HG03108 (cell line): Measurements from ENCODE around the gene MAGOH.

Experiments used
- ATAC-seq: cut with Tn5 transposase; IDR thresholded peaks from one replicate; pipeline ENCODE4 v1.9.1; 2021; ENCODE audit warnings: moderate library complexity; ENCODE audit not compliant: unreplicated experiment

Gene MAGOH

DNA sequence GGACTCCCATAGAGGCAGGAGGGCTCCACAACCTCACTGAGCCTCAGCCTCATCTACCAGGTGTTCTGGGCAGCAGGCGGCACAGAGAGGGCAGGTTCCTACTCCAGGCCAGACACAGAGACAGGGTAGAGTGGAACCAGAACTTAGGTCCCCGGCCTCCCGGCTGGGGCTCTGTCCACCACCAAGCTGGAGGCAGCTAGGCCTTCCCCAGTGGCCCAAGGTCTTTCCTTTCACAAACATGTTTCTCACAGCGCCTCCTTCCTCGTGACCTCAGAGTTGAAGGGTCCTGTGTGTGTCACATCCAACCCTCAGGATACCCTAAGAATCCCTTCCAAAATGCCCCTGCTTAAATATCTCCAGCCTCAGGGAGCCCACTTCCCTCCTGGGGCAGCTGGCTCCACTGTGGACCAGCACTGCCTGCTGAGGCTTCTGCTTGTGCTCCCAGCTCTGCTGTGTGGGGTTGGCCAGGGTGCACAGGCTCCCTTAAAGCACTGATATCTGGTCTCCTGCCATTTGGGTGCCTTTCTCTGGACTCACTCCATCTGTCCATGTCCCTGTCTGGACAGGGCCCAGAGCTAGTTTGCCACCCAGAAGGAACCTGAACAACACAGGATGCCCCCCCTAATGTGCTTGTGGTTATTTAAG lies 33.2 kb upstream of the MAGOH start:
- no peak for ATAC-seq

DNA sequence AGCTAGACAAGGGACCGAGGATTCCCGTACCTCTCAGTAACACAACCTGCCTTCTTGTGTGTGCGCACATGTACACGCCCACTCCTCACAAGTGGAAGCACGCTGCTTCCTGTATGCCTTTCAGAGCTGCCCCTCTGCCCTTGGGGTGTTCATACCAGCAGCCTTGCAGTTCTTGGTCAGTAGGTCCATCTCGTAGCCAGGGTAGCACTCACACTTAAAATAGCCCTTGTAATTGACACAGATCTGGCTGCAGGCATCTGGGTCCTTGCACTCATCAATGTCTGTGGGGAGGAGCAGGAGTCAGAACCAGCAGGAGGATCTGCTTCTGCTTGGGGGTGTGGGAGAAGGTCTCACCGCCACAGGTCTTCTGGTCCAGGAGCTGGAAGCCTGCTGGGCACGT lies 32.6 kb upstream of the MAGOH start:
- ATAC-seq = no peak

DNA sequence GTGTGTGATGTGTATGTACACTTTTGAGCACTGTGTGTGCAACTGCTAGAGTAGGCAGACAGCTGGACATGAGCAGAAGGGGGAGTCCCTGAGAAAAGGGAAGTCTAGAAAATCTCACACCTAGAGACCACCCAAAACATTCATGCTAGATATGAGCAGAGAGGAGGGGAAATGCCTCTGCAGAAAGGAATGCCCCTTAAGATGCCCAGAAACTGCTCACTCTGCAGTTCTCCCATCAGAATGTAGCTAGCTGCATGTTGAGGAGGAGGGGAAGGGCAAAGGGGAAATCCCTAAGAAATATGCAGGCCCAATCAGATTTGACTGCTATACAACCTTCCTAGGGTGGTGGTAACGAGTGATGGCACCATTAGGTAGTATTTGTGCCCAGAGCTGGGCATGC lies 31.8 kb upstream of the MAGOH start:
- ATAC-seq = no peak

DNA sequence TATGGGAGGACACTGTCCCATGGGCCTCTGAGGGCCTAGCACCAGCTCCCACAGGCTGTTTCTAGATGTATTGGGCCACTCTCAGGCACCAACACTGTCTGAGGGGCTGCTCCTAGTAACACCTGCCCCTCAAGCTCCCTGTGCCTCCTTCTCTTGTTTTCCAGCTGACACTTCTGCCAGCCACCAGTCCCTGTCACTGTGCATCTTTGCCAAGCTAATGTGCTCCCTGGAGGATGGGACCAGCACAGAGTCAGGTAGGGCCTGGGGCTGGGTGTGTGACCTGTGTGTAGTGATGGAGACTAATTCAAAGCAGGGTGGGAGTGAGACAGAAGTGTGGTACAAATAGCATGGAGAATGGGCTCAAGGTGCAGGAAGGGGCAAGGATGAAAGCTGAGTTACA lies 29.4 kb upstream of the MAGOH start:
- ATAC-seq = no peak

DNA sequence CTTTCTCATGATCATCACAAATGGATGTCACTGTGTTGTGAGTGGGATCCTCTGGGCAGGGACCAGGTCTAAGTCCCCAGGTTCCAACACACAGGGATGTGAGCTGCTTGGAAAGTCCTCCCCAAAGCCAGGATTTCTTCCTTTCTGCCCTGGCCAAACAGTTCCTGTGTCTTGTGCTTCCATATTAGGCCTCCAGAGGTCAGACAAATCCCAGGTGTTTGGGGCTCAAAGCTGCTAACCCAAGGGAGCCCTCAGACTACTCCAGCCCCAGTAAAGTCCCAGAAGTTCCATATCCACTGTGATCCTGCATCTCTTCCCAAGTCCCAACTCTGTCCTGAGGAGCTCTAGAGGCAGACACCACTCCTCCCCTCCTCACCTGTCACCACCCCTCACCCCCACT lies 27.7 kb upstream of the MAGOH start:
- no peak for ATAC-seq

DNA sequence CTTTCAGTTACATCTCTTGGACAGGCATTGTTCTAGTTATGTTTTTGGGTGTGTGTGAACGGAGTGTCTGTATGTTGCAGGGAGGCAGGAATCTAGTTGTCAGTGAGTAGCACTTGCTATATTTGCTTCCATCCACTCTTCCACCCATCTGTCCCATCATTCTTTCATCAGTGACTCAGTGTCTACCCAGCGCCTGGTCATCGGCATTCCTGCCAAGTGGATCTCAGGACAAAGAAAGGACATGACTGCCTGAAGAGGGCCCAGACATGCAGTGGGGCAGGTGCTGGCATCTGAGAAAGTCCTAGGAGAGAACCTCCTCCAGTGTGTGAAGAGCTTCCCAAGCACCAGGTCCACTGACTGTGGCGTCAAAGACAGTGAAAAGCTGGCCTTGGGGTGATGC lies 27.3 kb upstream of the MAGOH start:
- no peak for ATAC-seq

DNA sequence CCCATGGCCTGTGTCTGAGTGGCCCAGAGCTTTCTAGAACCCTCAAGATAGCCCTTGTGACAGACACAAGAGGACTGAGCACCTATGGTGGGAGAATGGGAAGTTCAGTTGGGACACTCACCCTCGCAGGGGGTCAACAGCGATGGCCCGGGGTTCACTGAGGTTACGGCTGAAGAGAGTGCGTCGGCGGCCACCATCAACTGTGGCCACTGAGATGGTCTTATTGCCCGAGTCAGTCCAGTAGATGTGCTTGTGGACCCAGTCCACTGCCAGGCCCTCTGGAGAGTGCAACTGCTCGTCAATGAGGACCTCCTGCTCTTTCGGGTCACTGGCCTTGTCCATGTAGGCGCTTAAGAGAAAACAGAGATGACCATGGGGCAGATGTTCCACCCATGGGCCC lies 25.7 kb upstream of the MAGOH start:
- no peak for ATAC-seq

DNA sequence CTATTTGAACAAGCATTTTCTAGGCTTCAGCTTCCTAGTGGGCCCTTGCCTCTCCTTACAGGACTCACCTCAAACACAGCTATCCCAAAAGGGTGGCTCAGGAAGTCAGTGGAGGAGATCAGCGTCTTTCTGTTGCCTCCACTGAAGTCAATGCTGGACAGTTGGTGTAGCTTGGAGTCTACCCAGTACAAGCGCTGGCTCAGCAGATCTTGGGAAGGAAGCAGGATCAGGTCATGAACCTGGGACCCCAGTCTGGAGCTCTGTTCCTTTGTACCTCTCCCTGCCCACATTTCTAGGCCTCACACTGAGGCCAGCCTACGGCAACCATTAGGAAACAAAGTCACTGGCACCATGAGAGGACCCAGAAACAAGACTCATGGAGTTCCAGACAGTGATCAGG lies 23.7 kb upstream of the MAGOH start:
- ATAC-seq = no peak

DNA sequence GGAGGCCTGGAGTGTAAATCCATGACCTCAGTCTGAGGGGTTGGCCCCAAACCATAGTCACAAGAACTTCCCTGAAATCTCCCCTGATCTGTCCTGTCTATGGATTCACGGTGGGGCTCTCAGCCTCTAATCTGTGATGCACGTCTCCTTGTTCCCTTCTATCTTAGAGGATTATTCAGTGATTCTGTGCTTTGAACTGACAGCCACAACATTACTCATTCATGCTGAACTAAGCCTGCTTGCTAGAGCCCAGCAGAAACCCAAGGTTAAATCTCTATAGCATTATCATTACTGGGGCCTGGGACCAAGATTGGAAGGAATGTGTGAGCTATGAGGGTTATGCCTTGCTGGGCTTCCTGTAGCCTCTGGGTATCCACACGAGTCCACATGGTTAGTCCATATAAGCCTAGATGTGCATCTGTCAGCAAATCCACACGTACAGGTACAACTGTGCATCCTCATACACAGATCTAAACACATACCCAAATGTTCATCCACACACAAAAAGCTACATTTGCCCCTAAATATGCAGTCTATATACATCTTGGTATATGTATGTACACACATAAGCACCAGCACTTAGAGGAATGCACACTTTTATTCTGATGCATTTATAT lies 22.4 kb upstream of the MAGOH start:
- ATAC-seq = no peak

DNA sequence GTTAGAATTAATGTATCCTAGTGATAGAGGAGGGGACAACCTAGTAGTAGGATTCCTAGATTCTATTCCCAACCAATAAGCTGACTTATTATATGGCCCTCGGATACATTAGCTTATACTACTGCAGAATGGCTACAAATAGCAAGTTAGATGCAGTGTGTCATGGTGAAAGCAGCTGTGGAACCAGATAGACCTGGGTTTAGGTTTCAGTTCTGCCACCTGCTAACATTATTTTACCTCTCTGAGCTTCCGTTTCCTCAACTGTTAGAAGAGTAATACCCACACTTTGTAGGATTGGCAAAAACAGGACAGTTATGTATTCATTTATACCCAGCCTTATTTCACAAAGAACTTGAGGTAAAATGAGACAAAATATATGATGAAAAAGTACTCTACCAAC lies 21.6 kb upstream of the MAGOH start:
- ATAC-seq = peak; percentile 65

DNA sequence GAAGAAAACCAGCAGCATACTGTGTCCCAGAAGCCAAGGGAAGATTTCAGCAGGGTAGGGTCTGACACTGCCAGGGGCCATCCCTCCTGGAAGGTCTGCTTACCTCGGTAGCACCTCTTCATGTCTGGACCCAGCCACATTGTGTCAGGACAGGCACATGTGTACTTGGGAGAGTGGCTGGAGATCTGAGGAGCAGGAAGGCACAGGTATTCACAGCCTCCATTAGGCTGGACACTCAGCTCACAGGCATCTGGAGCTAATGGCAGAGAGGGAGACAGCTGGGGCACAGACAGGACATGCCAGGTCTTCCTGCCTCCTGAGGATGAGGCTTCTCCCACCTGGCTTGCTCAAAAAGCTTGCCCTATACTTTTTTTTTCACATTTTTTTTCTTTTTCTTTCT lies 19.9 kb upstream of the MAGOH start:
- ATAC-seq = no peak

DNA sequence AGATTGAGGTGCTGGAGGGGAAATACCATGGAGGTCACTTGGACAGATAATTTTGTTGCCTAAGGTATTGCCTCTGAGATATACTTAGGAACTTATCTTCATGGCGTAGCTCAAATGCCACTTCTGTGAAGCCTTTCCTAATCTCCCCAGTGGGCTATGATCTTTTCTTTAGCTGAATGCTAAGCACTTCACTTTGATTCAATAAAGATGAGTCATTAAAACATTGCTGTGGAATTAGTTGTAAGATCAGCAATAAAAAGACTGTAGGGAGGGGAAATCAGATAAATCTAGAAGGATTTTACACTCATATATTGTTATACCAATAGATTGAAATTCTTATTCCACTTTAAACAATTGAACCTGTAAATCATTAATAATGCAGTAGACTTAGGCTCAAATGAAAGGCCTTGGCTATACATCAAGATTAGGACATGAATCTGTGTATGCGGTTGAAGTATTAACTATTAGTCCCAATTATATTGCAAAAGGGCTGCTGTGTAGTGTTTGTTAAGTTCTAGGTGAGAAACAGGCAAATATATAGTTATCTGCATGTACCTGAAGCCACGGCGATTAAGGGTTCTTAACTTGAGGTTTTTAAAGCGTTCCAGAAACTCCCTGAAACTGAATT lies 19.2 kb upstream of the MAGOH start:
- ATAC-seq = no peak

DNA sequence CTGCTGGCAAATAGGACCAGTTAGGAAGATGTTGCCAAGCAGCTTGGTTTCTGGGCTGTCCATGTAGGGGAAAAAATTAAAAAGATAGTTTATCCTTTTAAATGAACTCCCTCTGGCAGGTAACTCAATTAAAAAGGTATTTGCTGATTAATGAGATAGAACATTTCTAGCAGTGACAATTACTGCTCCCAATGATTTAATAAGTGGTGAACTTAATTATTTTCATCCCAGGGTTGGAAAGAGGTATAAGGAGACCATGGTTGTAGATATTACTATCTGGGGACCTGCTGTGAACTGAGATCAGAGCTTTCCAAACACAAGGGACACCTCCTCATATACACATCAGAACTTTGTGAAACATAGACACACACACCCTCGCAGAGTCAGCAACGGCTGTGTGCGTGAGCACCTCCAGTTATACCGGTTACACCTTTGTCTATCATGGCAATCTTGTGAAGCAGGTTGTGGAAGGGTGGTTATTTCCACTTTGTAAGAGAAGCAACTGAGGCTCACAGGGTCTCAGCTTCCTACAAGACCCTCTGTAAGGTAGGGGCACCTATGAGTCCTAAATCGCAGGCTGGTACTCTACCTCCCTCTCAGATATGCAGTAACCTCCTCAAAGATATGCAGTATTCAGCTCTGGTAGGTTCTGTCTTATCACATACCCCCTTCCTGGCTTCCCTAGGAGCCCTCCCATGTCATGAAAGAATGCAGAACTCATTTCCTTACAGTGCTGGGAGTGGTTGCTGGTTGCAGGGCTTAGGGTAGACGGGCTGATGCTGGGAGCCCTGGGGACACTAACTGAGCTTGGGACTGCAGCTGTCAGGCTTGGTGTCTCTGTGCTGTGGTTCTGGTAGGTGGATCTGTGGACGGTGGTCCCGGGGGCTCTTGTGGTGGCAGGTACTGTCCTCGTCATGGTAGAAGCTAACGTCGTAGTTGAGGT lies 18.5 kb upstream of the MAGOH start:
- no peak for ATAC-seq

DNA sequence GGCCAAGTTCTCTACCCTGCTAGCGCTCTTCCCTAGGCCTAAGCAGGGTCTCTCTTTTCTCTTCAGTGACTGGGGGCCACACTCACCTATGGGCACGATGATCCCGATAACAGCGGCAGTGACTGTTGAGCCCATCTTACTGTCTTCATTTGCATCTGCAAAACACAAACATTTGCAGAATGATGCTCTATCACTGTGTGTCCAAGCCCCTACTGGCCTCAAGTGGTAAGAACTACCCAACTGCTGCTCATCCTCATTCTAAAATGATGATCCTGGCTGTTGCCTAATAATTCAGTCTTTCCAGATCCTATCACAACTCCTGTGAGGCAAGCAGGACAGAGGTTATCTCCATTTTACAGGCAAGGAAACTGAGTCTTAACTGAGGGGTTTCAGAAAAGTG lies 16.7 kb upstream of the MAGOH start:
- ATAC-seq = no peak

DNA sequence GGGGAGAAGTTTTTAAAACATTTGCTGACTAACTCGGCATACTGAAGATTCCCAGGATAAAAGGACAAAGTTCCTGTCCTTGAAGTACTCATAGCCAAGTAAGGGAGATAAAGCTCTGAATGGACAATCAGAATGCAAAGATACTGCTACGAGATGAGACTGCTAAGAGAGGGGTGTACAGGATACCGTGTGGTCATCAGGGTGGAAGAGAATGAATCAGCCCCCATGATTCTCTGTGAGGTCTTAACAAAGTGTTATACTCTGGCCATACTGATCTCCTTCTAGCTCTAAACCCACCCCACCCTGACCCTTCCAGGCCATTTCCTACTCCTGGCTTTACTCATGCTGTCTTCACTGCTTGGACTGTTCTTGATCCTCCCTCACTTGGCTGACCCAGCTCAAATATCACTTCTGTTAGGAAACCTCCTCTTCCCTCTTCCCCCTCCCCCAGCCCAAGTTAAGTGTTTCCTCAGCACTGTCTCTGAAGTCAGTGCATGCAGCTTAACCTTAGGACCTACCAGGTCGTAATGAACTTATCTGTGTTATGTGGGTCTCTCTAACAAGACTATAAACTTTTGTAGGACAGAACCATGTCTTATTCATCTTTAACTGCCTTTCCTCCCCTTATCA lies 15.8 kb upstream of the MAGOH start:
- no peak for ATAC-seq

DNA sequence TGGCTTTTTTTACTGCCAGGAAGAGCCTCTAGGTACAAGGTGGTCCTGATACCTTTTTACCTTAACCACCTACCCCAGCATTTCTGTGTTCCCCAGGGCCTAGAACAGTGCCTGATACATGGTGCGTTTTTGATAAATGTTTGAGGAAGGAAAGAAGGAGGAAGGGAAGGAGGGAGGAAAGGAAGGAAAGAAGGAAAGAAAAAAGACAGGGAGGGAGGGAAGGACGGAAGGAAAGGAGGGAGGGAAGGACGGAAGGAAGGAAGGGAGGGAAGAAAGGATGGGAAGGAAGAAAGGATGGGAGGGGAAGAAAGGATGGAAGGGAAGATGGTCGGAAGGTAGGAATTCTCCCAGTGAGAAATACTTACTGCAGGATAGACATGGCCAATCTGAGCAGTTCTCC lies 12.0 kb upstream of the MAGOH start:
- ATAC-seq = no peak

DNA sequence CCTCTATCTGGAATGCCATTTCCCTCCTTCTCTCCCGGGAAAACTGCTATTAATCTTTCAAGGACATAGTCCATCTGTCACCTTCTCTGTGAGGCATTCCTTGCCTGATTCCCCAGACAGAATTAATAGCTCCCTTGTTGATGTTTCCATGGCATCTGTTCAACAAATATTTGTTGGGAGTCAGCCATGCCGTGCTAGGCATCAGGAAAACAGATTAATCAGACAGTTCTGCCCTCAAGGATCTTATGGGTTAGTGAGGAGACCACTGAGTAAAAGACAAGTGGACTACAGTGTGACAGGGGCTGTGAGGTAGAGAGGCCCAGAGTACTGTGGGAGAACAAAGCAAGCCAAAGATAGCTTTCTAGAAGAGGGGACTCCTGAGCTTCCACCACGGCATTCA lies 11.4 kb upstream of the MAGOH start:
- no peak for ATAC-seq

DNA sequence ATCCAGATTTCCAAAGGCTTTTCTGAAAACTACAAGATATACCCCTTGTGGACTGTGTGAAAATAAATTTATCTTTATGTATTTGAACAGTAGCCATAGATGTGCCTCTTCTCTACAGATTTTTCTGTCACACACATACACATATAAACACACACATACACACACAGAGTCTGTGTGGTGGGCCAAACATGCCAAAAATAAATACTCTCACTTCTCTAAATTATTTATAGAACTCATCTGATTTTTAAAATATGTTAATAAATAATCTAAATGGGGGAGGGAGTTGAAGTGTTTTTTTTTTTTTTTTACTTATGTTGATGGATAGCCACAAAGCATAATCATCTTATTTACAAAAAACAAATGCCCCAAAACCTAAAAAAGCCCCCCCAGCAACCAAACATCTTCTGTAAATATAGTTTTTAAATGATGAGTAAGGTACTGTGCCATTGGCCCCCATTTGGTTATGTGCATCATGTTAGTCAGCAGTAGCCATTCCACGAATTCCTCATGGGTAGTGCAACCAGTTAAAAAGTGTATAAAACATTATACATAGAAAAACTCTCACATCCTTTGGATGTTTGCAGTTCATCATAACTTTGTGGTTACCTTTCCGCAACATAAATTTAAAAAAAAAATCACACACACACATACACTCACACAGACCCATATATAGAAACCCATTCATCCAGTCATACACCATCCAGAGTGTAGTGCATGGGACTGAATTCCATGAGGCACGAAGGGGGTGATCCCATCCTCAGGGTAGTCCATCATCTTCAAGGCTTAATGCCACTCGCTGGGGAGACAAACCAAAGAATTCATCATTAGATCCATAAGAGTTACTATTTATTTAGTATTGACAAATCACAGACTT lies 8.2 kb upstream of the MAGOH start:
- ATAC-seq = no peak

DNA sequence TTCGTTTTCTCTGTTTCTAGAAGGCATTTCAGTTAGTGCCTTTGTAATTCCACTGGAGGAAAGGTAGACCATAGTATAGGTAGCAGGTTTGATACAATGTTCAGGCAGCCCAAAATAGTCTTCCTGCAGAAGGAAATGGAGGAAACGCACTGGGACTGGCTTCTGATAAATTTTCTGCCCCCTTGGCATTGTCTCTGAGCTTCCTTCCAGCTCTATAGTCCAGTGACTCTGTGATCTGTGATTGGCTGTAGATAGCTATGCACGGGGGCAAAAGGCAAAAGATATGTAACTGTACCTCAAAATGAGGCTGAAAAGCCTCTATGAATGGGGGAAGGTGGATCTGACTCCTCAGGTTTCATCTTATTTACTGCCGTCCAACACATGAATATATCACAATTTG lies 5.8 kb upstream of the MAGOH start:
- no peak for ATAC-seq

DNA sequence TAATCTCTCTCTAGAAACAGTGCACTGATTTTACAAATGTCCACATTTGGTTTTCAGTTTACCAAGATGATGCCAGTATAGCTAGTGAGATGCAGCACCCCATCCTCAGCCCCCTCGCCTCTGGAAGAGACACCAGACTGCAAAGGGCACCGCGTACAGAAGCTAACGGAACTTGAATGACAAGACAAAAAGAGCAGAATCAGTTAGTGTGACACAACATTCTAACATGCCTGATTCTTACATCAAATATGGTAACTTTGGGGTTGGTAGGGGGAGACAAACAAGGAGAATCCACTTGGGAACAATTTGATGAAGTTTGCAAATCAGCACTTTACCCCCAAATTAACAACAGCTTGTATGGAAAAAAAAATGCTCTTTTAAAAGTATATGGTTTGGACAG lies 4.1 kb upstream of the MAGOH start:
- no peak for ATAC-seq
